Measurements from ENCODE around the gene PLEKHG4.

Gene PLEKHG4

GRCh38 chr16:67280090-67281015 lies 1.0 kb downstream of the PLEKHG4 start:
- Histone ChIP-seq H3K9ac (ENCODE audit: low read depth in 1 of 2, low read length in 2 of 2) (no peak overlapping the region), H3K27ac (ENCODE audit: low read depth, low read length) (no peak overlapping the region), H3K4me3 (ENCODE audit: low read depth in 1 of 2, low read length in 2 of 2) (no peak overlapping the region), H3K27me3 (ENCODE audit: control insufficient read depth in 1 of 2, insufficient read depth in 2 of 2, low read length in 2 of 2) (no peaks in the 10 kb centered on the region), H3K4me1 (ENCODE audit: control insufficient read depth in 1 of 2, insufficient read depth in 2 of 2, low read length in 2 of 2) (peaks cover 11 to 15% of the 10 kb centered on the region in 2 donors), H3K36me3 (ENCODE audit: control insufficient read depth in 1 of 2, insufficient read depth in 2 of 2, low read length in 2 of 2) (peaks cover 0 to 6% of the 10 kb centered on the region in 2 donors), H3K9me3 (ENCODE audit: control insufficient read depth in 1 of 2, low read length in 2 of 2) (no peaks in the 10 kb centered on the region)

GRCh38 chr16:67281536-67282446 lies 2.5 kb downstream of the PLEKHG4 start:
- no peak overlapping the region for H3K4me3 ChIP-seq (ENCODE audit: low read depth in 1 of 2, low read length in 2 of 2)
- H3K36me3 ChIP-seq (ENCODE audit: control insufficient read depth in 1 of 2, insufficient read depth in 2 of 2, low read length in 2 of 2), result no peaks in the 10 kb centered on the region
- H3K4me1 ChIP-seq (ENCODE audit: control insufficient read depth in 1 of 2, insufficient read depth in 2 of 2, low read length in 2 of 2), result peaks cover 11 to 15% of the 10 kb centered on the region in 2 donors
- no peak overlapping the region for H3K27ac ChIP-seq (ENCODE audit: low read depth, low read length)
- no peaks in the 10 kb centered on the region for H3K27me3 ChIP-seq (ENCODE audit: control insufficient read depth in 1 of 2, insufficient read depth in 2 of 2, low read length in 2 of 2)
- H3K9ac ChIP-seq (ENCODE audit: low read depth in 1 of 2, low read length in 2 of 2), result no peak overlapping the region
- H3K9me3 ChIP-seq (ENCODE audit: control insufficient read depth in 1 of 2, low read length in 2 of 2), result no peaks in the 10 kb centered on the region

GRCh38 chr16:67282447-67282805 lies 3.1 kb downstream of the PLEKHG4 start:
- no peaks in the 10 kb centered on the region for H3K9me3 ChIP-seq (ENCODE audit: control insufficient read depth in 1 of 2, low read length in 2 of 2)

GRCh38 chr16:67283039-67283825 lies 3.9 kb downstream of the PLEKHG4 start:
- Histone ChIP-seq H3K27me3 (ENCODE audit: control insufficient read depth in 1 of 2, insufficient read depth in 2 of 2, low read length in 2 of 2) (no peaks in the 10 kb centered on the region), H3K4me3 (ENCODE audit: low read depth in 1 of 2, low read length in 2 of 2) (no peak overlapping the region), H3K27ac (ENCODE audit: low read depth, low read length) (no peak overlapping the region), H3K9ac (ENCODE audit: low read depth in 1 of 2, low read length in 2 of 2) (no peak overlapping the region), H3K4me1 (ENCODE audit: control insufficient read depth in 1 of 2, insufficient read depth in 2 of 2, low read length in 2 of 2) (peaks cover 6% of the 10 kb centered on the region in 2 donors), H3K36me3 (ENCODE audit: control insufficient read depth in 1 of 2, insufficient read depth in 2 of 2, low read length in 2 of 2) (no peaks in the 10 kb centered on the region), H3K9me3 (ENCODE audit: control insufficient read depth in 1 of 2, low read length in 2 of 2) (no peaks in the 10 kb centered on the region)

More at GRCh38 chr16:67282447-67282805, 3.1 kb downstream of the PLEKHG4 start:
- Histone ChIP-seq H3K36me3 (ENCODE audit: control insufficient read depth in 1 of 2, insufficient read depth in 2 of 2, low read length in 2 of 2) (no peaks in the 10 kb centered on the region), H3K4me1 (ENCODE audit: control insufficient read depth in 1 of 2, insufficient read depth in 2 of 2, low read length in 2 of 2) (peaks cover 11 to 13% of the 10 kb centered on the region in 2 donors), H3K9ac (ENCODE audit: low read depth in 1 of 2, low read length in 2 of 2) (no peak overlapping the region), H3K27me3 (ENCODE audit: control insufficient read depth in 1 of 2, insufficient read depth in 2 of 2, low read length in 2 of 2) (no peaks in the 10 kb centered on the region), H3K4me3 (ENCODE audit: low read depth in 1 of 2, low read length in 2 of 2) (no peak overlapping the region), H3K27ac (ENCODE audit: low read depth, low read length) (no peak overlapping the region)

- Histone ChIP-seq H3K4me1 (ENCODE audit: control insufficient read depth in 1 of 2, insufficient read depth in 2 of 2, low read length in 2 of 2) (no peaks in the 10 kb centered on the region), H3K27ac (ENCODE audit: low read depth, low read length) (no peak overlapping the region), H3K36me3 (ENCODE audit: control insufficient read depth in 1 of 2, insufficient read depth in 2 of 2, low read length in 2 of 2) (no peaks in the 10 kb centered on the region), H3K27me3 (ENCODE audit: control insufficient read depth in 1 of 2, insufficient read depth in 2 of 2, low read length in 2 of 2) (no peaks in the 10 kb centered on the region), H3K9me3 (ENCODE audit: control insufficient read depth in 1 of 2, low read length in 2 of 2) (no peaks in the 10 kb centered on the region), H3K4me3 (ENCODE audit: low read depth in 1 of 2, low read length in 2 of 2) (no peak overlapping the region), H3K9ac (ENCODE audit: low read depth in 1 of 2, low read length in 2 of 2) (no peak overlapping the region)
Observed at GRCh38 chr16:67283826-67284555, 4.7 kb downstream of the PLEKHG4 start.

GRCh38 chr16:67284699-67285646 lies 5.6 kb downstream of the PLEKHG4 start:
- Histone ChIP-seq H3K9ac (ENCODE audit: low read depth in 1 of 2, low read length in 2 of 2) (no peak overlapping the region), H3K9me3 (ENCODE audit: control insufficient read depth in 1 of 2, low read length in 2 of 2) (no peaks in the 10 kb centered on the region), H3K27ac (ENCODE audit: low read depth, low read length) (no peak overlapping the region), H3K4me1 (ENCODE audit: control insufficient read depth in 1 of 2, insufficient read depth in 2 of 2, low read length in 2 of 2) (no peaks in the 10 kb centered on the region), H3K36me3 (ENCODE audit: control insufficient read depth in 1 of 2, insufficient read depth in 2 of 2, low read length in 2 of 2) (no peaks in the 10 kb centered on the region), H3K27me3 (ENCODE audit: control insufficient read depth in 1 of 2, insufficient read depth in 2 of 2, low read length in 2 of 2) (no peaks in the 10 kb centered on the region), H3K4me3 (ENCODE audit: low read depth in 1 of 2, low read length in 2 of 2) (no peak overlapping the region)

- no peak overlapping the region for H3K9ac ChIP-seq (ENCODE audit: low read depth in 1 of 2, low read length in 2 of 2)
- no peaks in the 10 kb centered on the region for H3K4me1 ChIP-seq (ENCODE audit: control insufficient read depth in 1 of 2, insufficient read depth in 2 of 2, low read length in 2 of 2)
- no peak overlapping the region for H3K4me3 ChIP-seq (ENCODE audit: low read depth in 1 of 2, low read length in 2 of 2)
- H3K36me3 ChIP-seq (ENCODE audit: control insufficient read depth in 1 of 2, insufficient read depth in 2 of 2, low read length in 2 of 2), result no peaks in the 10 kb centered on the region
- H3K27me3 ChIP-seq (ENCODE audit: control insufficient read depth in 1 of 2, insufficient read depth in 2 of 2, low read length in 2 of 2), result no peaks in the 10 kb centered on the region
- no peak overlapping the region for H3K27ac ChIP-seq (ENCODE audit: low read depth, low read length)
- H3K9me3 ChIP-seq (ENCODE audit: control insufficient read depth in 1 of 2, low read length in 2 of 2), result no peaks in the 10 kb centered on the region
Observed at GRCh38 chr16:67286441-67287235, 7.3 kb downstream of the PLEKHG4 start.

- Histone ChIP-seq H3K4me1 (ENCODE audit: control insufficient read depth in 1 of 2, insufficient read depth in 2 of 2, low read length in 2 of 2) (no peaks in the 10 kb centered on the region), H3K27ac (ENCODE audit: low read depth, low read length) (no peak overlapping the region), H3K36me3 (ENCODE audit: control insufficient read depth in 1 of 2, insufficient read depth in 2 of 2, low read length in 2 of 2) (no peaks in the 10 kb centered on the region), H3K4me3 (ENCODE audit: low read depth in 1 of 2, low read length in 2 of 2) (no peak overlapping the region), H3K9me3 (ENCODE audit: control insufficient read depth in 1 of 2, low read length in 2 of 2) (no peaks in the 10 kb centered on the region), H3K27me3 (ENCODE audit: control insufficient read depth in 1 of 2, insufficient read depth in 2 of 2, low read length in 2 of 2) (no peaks in the 10 kb centered on the region), H3K9ac (ENCODE audit: low read depth in 1 of 2, low read length in 2 of 2) (no peak overlapping the region)
Observed at GRCh38 chr16:67287960-67288359, 8.6 kb downstream of the PLEKHG4 start.

All from duodenal mucosa (tissue), 2 donors.